NB4 (cell line): ENCODE data around the gene SMAD3.
A peak's percentile ranks its signal among the peaks of the same experiment; 100 is the strongest.

ENCODE experiments used
- DNase-seq: peaks from one replicate; pipeline ENCODE4 v3.0.0; 2010; ENCODE audit warnings: low read depth
- H3K4me3 ChIP-seq: one replicate; pipeline ENCODE4 v1.5.1; 2011; ENCODE audit warnings: mild to moderate bottlenecking, low read depth, low read length, moderate library complexity
- CTCF ChIP-seq: IDR thresholded peaks from one replicate; pipeline ENCODE4 v1.5.1; 2012; ENCODE audit warnings: low read depth, low read length
- MAX ChIP-seq: IDR thresholded peaks from 2 replicates; pipeline ENCODE4 v1.6.1; 2011; ENCODE audit warnings: low read depth, low read length
- MYC ChIP-seq: IDR thresholded peaks from 2 replicates; pipeline ENCODE4 v1.6.1; 2011; ENCODE audit warnings: low read depth, low read length
- POLR2A ChIP-seq: IDR thresholded peaks from 2 replicates; pipeline ENCODE4 v1.6.1; 2011; ENCODE audit warnings: mild to moderate bottlenecking; ENCODE audit not compliant: insufficient read length; ENCODE audit errors: extremely low read depth

Gene SMAD3

GRCh38 chr15:67172172-67172571, 106.8 kb downstream of the SMAD3 start:
- no peak for TF ChIP-seq MAX
- no peak for TF ChIP-seq POLR2A
- no peak for TF ChIP-seq MYC
- TF ChIP-seq CTCF = no peak
- no peak overlapping the region for H3K4me3 ChIP-seq
- no peak for DNase-seq

GRCh38 chr15:67173005-67173404, 107.6 kb downstream of the SMAD3 start:
- TF ChIP-seq POLR2A (no peak), CTCF (no peak), MYC (no peak), MAX (no peak)
- DNase-seq = no peak
- no peak overlapping the region for H3K4me3 ChIP-seq

- TF ChIP-seq MYC (no peak), POLR2A (no peak), CTCF (no peak), MAX (no peak)
- no peak overlapping the region for H3K4me3 ChIP-seq
Observed at GRCh38 chr15:67173786-67174185, 108.4 kb downstream of the SMAD3 start.

GRCh38 chr15:67174446-67174845, 109.0 kb downstream of the SMAD3 start:
- TF ChIP-seq POLR2A (no peak), CTCF (no peak), MYC (no peak), MAX (no peak)
- DNase-seq = no peak
- no peak overlapping the region for H3K4me3 ChIP-seq

More at GRCh38 chr15:67173786-67174185, 108.4 kb downstream of the SMAD3 start:
- no peak for DNase-seq

- TF ChIP-seq CTCF = no peak
- TF ChIP-seq MYC = no peak
- DNase-seq = no peak
- no peak overlapping the region for H3K4me3 ChIP-seq
Observed at GRCh38 chr15:67174864-67175573, 109.6 kb downstream of the SMAD3 start.

- peak; percentile 91 for DNase-seq
- TF ChIP-seq POLR2A (no peak), MAX (peak; percentile 67), CTCF (no peak), MYC (peak; percentile 76)
- no peak overlapping the region for H3K4me3 ChIP-seq
Observed at GRCh38 chr15:67175643-67176071, 110.3 kb downstream of the SMAD3 start.
